SJSA1 (cell line): ENCODE data around the gene ORMDL2. TPM values are rescaled to one million over a fixed set of nuclear protein-coding genes. Genes with fewer than 3 reads are reported as not detected.
"Not testable (repeated sequence)": the region's sequence is repeated elsewhere in the genome, so short reads cannot be mapped to it uniquely, and the experiment has no call there.

Experiments used
- DNase-seq, 2 experiments: peaks; one replicate each; pipeline ENCODE4 v3.0.0-alpha.2; 2015 to 2020; ENCODE audit warnings: low spot score in 2 of 2, low read depth in 1 of 2
- H3K27ac ChIP-seq: fragments of 250-450 bp; sonication (Bioruptor Pico); 2 replicates; pipeline ENCODE4 v1.5.1; 2020; ENCODE audit warnings: mild to moderate bottlenecking, moderate library complexity
- H3K27me3 ChIP-seq: fragments of 250-450 bp; sonication (Bioruptor Pico); replicated peaks from 2 replicates; pipeline ENCODE4 v1.5.1; 2020; ENCODE audit warnings: mild to moderate bottlenecking, moderate library complexity
- H3K36me3 ChIP-seq: fragments of 250-450 bp; sonication (Bioruptor Pico); 2 replicates; pipeline ENCODE4 v1.5.1; 2020; ENCODE audit warnings: mild to moderate bottlenecking
- H3K4me1 ChIP-seq: fragments of 250-450 bp; sonication (Bioruptor Pico); replicated peaks from 2 replicates; pipeline ENCODE4 v1.6.1; 2021; ENCODE audit warnings: mild to moderate bottlenecking
- H3K4me3 ChIP-seq: fragments of 250-450 bp; sonication (Bioruptor Pico); 2 replicates; pipeline ENCODE4 v1.5.1; 2020; ENCODE audit warnings: mild to moderate bottlenecking
- H3K9me3 ChIP-seq: fragments of 250-450 bp; sonication (Bioruptor Pico); replicated peaks from 2 replicates; pipeline ENCODE4 v1.5.1; 2020; ENCODE audit warnings: mild to moderate bottlenecking
- total RNA-seq: library from RNA; depleted of rRNA; stranded (reverse); fragments of >200 nt; shearing (Covaris generic); gene quantifications from 2 replicates; pipeline ENCODE4 v1.2.3, GENCODE V29; 2014

The ORMDL2 gene
- total RNA-seq, 1 experiment from 2014 or later, result 15.4 TPM

GRCh38 chr12:55834400-55834799, 16.6 kb downstream of the ORMDL2 start:
- not testable (repeated sequence) for H3K27me3 ChIP-seq, DNase-seq, H3K4me3 ChIP-seq, H3K27ac ChIP-seq, H3K9me3 ChIP-seq, H3K4me1 ChIP-seq
- peaks cover 32% of the 10 kb centered on the region for H3K36me3 ChIP-seq

GRCh38 chr12:55838361-55838760, 20.5 kb downstream of the ORMDL2 start:
- Histone ChIP-seq H3K27ac (no peak overlapping the region), H3K27me3 (no peaks in the 10 kb centered on the region), H3K4me3 (no peak overlapping the region), H3K4me1 (peaks cover 20% of the 10 kb centered on the region), H3K36me3 (peaks cover 37% of the 10 kb centered on the region), H3K9me3 (no peaks in the 10 kb centered on the region)
- no peak for DNase-seq

GRCh38 chr12:55839345-55840140, 21.7 kb downstream of the ORMDL2 start:
- no peaks in the 10 kb centered on the region for H3K9me3 ChIP-seq
- H3K36me3 ChIP-seq, result peaks cover 37% of the 10 kb centered on the region
- H3K4me1 ChIP-seq, result peaks cover 21% of the 10 kb centered on the region
- DNase-seq, result no peak
- no peak overlapping the region for H3K27ac ChIP-seq
- no peak overlapping the region for H3K4me3 ChIP-seq
- no peaks in the 10 kb centered on the region for H3K27me3 ChIP-seq

GRCh38 chr12:55840581-55841351, 22.9 kb downstream of the ORMDL2 start:
- Histone ChIP-seq H3K4me3 (no peak overlapping the region), H3K27ac (no peak overlapping the region)

GRCh38 chr12:55842681-55843429, 25.0 kb downstream of the ORMDL2 start, which contains the start of gene MMP19:
Gene MMP19, minus strand, starts transcription at chr12:55842936. Its CDS starts 106 bp downstream, at chr12:55842830.
- Histone ChIP-seq H3K27ac (peak within 1 kb of the TSS; percentile 73), H3K4me1 (peaks cover 35% of the 10 kb centered on the region), H3K27me3 (no peaks in the 10 kb centered on the region), H3K4me3 (peak within 1 kb of the TSS; percentile 42), H3K36me3 (peaks cover 18% of the 10 kb centered on the region), H3K9me3 (no peaks in the 10 kb centered on the region)
- peak; percentile 72 to 74 for DNase-seq

More at GRCh38 chr12:55840581-55841351, 22.9 kb downstream of the ORMDL2 start:
- Histone ChIP-seq H3K9me3 (no peaks in the 10 kb centered on the region), H3K27me3 (no peaks in the 10 kb centered on the region), H3K36me3 (peaks cover 37% of the 10 kb centered on the region), H3K4me1 (peaks cover 21% of the 10 kb centered on the region)
- no peak for DNase-seq

GRCh38 chr12:55843431-55843830, 25.6 kb downstream of the ORMDL2 start:
- Histone ChIP-seq H3K36me3 (peaks cover 13% of the 10 kb centered on the region), H3K27me3 (no peaks in the 10 kb centered on the region), H3K4me1 (peaks cover 39% of the 10 kb centered on the region), H3K4me3 (no peak overlapping the region), H3K9me3 (no peaks in the 10 kb centered on the region), H3K27ac (peak overlapping the region; percentile 73)
- DNase-seq, result no peak

- DNase-seq, result no peak
- peaks cover under 1% of the 10 kb centered on the region; the same call in 1 of the 2 replicates for H3K36me3 ChIP-seq
- H3K4me3 ChIP-seq, result no peak overlapping the region
- no peaks in the 10 kb centered on the region for H3K27me3 ChIP-seq
- no peaks in the 10 kb centered on the region for H3K9me3 ChIP-seq
- no peak overlapping the region for H3K27ac ChIP-seq
- H3K4me1 ChIP-seq, result peaks cover 41% of the 10 kb centered on the region
These were observed 27.1 kb downstream of the ORMDL2 start for GRCh38 chr12:55844961-55845360.

GRCh38 chr12:55845361-55845760, 27.5 kb downstream of the ORMDL2 start:
- no peak overlapping the region for H3K4me3 ChIP-seq
- peaks cover 41% of the 10 kb centered on the region for H3K4me1 ChIP-seq
- no peaks in the 10 kb centered on the region for H3K36me3 ChIP-seq
- H3K9me3 ChIP-seq, result no peaks in the 10 kb centered on the region
- DNase-seq, result no peak
- no peak overlapping the region for H3K27ac ChIP-seq
- H3K27me3 ChIP-seq, result no peaks in the 10 kb centered on the region

- no peaks in the 10 kb centered on the region for H3K9me3 ChIP-seq
- no peaks in the 10 kb centered on the region for H3K36me3 ChIP-seq
- H3K4me1 ChIP-seq, result peaks cover 41% of the 10 kb centered on the region
- no peaks in the 10 kb centered on the region for H3K27me3 ChIP-seq
- H3K4me3 ChIP-seq, result no peak overlapping the region
- DNase-seq, result no peak
- H3K27ac ChIP-seq, result no peak overlapping the region
These were observed 28.1 kb downstream of the ORMDL2 start for GRCh38 chr12:55845785-55846496.

- Histone ChIP-seq H3K27ac (peak overlapping the region; percentile 93), H3K4me1 (peaks cover 34% of the 10 kb centered on the region), H3K36me3 (no peaks in the 10 kb centered on the region), H3K4me3 (no peak overlapping the region), H3K27me3 (no peaks in the 10 kb centered on the region), H3K9me3 (no peaks in the 10 kb centered on the region)
- peak; percentile 55 to 66 for DNase-seq
These were observed 29.2 kb downstream of the ORMDL2 start for GRCh38 chr12:55847033-55847432.

GRCh38 chr12:55847603-55848291, 29.9 kb downstream of the ORMDL2 start:
- Histone ChIP-seq H3K27me3 (no peaks in the 10 kb centered on the region), H3K9me3 (no peaks in the 10 kb centered on the region), H3K4me1 (peaks cover 27% of the 10 kb centered on the region), H3K36me3 (no peaks in the 10 kb centered on the region), H3K27ac (peak overlapping the region; percentile 93), H3K4me3 (no peak overlapping the region)
- peak; percentile 84 to 94 for DNase-seq

- no peak overlapping the region for H3K27ac ChIP-seq
These were observed 31.9 kb downstream of the ORMDL2 start for GRCh38 chr12:55849616-55850343.

More at GRCh38 chr12:55849616-55850343, 31.9 kb downstream of the ORMDL2 start:
- peaks cover 20% of the 10 kb centered on the region for H3K4me1 ChIP-seq
- H3K4me3 ChIP-seq, result no peak overlapping the region
- no peaks in the 10 kb centered on the region for H3K27me3 ChIP-seq
- no peaks in the 10 kb centered on the region for H3K36me3 ChIP-seq
- no peak for DNase-seq
- no peaks in the 10 kb centered on the region for H3K9me3 ChIP-seq
